OCI-LY7 (cell line): ENCODE results near the gene RALBP1.

Source experiments
- CTCF ChIP-seq: fragments of 200-600 bp; sonication (generic); conservative IDR thresholded peaks from 2 replicates; pipeline ENCODE4 v1.5.1; 2014; ENCODE audit warnings: mild to moderate bottlenecking, antibody characterized with exemption, low read length, moderate library complexity, mixed read lengths
- EZH2phosphoT487 ChIP-seq: fragments of 200-600 bp; sonication (generic); IDR thresholded peaks from 2 replicates; pipeline ENCODE4 v1.6.1; 2018; ENCODE audit warnings: low read depth, borderline replicate concordance, mild to moderate bottlenecking, mixed run types, antibody characterized with exemption, low read length, moderate library complexity, mixed read lengths

GRCh38 chr18:9431296-9431695 is 44.0 kb upstream of the RALBP1 start:
- no peak for TF ChIP-seq CTCF
- no peak for TF ChIP-seq EZH2phosphoT487
